HK-2 (cell line): Measurements from ENCODE around the gene ZSCAN5B.

Experiments
- DNase-seq: peaks from one replicate; pipeline ENCODE4 v3.0.0-alpha.2; 2018; ENCODE audit not compliant: unreplicated experiment

ZSCAN5B gene

GRCh38 chr19:56145698-56146097 lies 51.9 kb downstream of the ZSCAN5B start:
- DNase-seq, result no peak

- no peak for DNase-seq
Observed at GRCh38 chr19:56144831-56145230, 52.8 kb downstream of the ZSCAN5B start.

- DNase-seq, result no peak
Observed at GRCh38 chr19:56144376-56144775, 53.2 kb downstream of the ZSCAN5B start.

- no peak for DNase-seq
Observed at GRCh38 chr19:56142897-56143434, 54.6 kb downstream of the ZSCAN5B start.

GRCh38 chr19:56142087-56142787 lies 55.3 kb downstream of the ZSCAN5B start:
- DNase-seq, result no peak

GRCh38 chr19:56141417-56141993 lies 56.1 kb downstream of the ZSCAN5B start:
- DNase-seq, result no peak

GRCh38 chr19:56140583-56141416 lies 56.8 kb downstream of the ZSCAN5B start, which contains the start of gene ZNF444:
Gene ZNF444 (plus strand): TSS chr19:56141287. CDS start chr19:56146912, 5,625 bp downstream.
- peak; percentile 100 for DNase-seq

GRCh38 chr19:56139847-56140582 lies 57.6 kb downstream of the ZSCAN5B start:
- peak; percentile 49 for DNase-seq
